ENCODE data around the gene NRXN2.

Gene NRXN2

DNA sequence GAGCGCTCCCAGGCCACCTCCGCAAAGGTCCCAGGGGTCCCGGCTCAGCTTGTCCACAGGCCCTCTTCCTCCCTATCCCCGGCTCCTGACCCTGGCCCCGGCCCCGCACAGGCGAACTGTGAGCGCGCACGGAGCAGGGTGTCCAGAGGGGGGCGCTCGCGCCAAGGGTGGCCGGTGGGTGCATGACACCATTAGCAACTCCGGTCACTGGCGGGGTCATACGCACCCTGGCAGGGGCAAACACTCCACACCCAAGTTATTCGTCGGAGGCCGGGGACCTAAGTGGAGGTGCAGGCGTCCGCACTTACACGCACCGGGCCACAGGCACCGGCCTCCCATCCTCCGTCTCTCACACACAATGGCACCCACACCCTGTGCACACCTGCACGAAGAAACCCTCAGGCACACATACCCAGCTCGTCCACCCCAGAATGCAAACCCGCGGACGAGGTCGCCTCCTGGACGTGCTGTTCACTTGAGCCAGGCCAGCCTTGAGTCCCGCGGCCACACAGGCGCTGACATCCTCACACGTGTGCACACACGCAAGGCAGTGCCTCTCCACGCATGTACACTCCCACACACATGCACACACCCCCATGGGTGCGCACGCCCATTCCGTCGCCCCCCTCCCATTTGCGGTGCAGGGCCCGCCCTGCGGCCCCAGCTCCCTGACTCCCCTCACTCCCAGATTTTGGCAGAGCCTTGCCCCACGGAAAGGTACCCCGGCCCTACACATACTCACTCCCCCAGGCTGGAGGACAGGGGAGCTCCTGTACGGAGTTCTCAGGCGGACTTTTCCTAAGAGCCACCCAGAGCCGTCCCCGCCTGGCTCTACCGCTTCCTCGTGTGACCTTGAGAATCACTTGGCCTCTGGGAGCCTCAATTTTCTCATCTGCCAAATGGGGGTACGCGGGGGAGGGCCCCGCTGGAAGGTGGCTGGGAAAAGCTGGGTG, 20.9 kb upstream of the NRXN2 start, which contains the start of gene RASGRP2:
RASGRP2 (minus strand) TSS at position 552 of the 953 bp plus-strand sequence. CDS start 1,276 bp downstream, outside the sequence.
- DNase-seq (ENCODE audit: low spot score): peak; percentile 81

- peak; percentile 87 for DNase-seq (ENCODE audit: low spot score)
These were observed 20.0 kb upstream of the NRXN2 start for GRCh38 chr11:64742889-64743590.

GRCh38 chr11:64742087-64742888, 19.3 kb upstream of the NRXN2 start:
- DNase-seq (ENCODE audit: low spot score): no peak

GRCh38 chr11:64741375-64742086, 18.5 kb upstream of the NRXN2 start:
- DNase-seq (ENCODE audit: low spot score): no peak

- DNase-seq (ENCODE audit: low spot score): no peak
These were observed 16.9 kb upstream of the NRXN2 start for GRCh38 chr11:64739871-64740270.

- no peak for DNase-seq (ENCODE audit: low spot score)
These were observed 13.7 kb upstream of the NRXN2 start for GRCh38 chr11:64736654-64737053.

DNA sequence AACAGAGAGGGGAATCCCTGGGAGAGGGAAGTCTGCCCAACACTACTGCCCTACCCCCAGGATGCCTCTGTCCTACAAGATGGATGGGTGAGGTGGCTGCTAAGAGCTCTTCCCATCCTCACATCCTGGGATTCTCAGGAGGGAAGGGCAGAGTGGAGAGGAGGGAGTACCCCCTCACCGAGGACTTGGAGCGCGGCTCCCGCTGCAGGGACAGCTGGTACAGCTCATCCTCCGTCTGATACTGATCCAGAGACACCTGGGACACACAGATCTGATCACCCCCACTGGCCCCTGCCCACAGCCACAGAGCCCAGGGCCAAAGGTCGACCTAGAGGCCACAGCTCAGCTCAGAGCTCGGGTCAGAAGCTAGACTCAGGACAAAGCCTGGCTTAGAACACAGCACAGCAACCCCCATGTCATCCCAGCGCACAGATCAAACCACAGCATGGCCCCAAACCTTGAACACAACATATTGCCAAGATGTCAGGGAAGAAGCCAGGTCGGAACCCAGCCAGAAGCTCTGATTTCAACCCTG, 12.8 kb upstream of the NRXN2 start:
- no peak for DNase-seq (ENCODE audit: low spot score)

DNA sequence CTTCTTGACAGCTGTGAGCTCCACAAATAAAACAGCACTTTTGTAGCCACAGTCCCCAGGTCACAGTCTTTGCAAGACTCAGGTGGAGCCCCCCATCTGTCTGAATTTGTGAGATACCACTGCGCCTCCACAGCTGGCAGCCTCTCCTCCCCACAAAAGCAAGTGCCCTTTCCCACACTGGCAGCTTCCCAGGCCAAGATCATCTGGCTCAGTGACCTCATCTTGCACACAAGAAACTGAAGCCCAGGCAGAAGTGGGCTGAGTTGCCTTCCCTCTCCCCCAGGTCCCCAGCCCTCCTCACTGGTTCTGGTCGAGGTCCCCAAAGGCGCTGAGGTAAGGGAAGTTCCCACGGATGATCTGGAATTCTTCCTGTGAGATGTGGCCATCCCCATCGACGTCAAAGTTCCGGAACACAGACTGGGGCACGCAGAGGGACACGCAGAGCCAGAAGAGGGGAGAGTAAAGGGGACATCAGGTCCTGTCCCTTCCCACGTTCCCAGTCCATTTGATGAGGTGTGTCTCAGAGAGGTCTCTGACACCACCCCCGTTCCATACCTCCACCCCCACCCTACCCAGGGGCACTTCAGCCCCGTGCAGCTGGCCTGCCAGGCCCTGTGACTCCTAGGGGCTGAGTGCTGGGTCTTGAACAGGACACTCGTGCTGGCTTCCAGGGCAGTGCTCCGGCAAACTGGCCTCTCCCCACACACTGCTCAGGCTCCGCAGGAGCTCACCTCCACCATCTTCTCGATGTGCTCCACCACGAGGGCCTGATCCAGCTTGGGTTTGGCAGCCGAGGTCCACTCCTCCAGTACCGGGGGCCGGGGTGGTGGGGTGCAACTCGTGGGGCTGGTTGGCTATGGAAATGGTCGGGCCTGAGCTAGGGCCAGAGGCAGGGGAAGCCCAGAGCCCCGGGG, 12.1 kb upstream of the NRXN2 start:
- no peak for DNase-seq (ENCODE audit: low spot score)

DNA sequence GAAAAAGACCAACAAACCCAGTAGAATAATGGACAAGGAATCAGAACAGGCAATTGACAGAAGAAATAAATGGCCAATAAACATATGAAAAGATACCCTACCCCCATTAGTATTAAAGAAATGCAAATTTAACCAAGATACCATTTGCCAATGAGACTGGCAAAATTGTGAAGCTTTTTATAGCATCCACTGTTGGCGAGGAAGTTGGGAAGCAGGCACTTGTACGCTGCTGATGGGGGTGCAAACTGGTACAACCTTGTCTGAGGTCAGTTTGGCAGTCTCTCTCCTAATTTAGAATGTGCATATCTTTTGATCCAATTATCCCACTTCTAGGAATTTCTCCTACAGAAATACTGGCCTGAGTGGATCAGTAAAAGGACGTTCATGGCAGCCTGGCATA, 8.6 kb upstream of the NRXN2 start:
- DNase-seq (ENCODE audit: low spot score): no peak

GRCh38 chr11:64729851-64730382, 6.9 kb upstream of the NRXN2 start:
- DNase-seq (ENCODE audit: low spot score): peak; percentile 92

- no peak for DNase-seq (ENCODE audit: low spot score)
These were observed 5.9 kb upstream of the NRXN2 start for GRCh38 chr11:64728757-64729365.

DNA sequence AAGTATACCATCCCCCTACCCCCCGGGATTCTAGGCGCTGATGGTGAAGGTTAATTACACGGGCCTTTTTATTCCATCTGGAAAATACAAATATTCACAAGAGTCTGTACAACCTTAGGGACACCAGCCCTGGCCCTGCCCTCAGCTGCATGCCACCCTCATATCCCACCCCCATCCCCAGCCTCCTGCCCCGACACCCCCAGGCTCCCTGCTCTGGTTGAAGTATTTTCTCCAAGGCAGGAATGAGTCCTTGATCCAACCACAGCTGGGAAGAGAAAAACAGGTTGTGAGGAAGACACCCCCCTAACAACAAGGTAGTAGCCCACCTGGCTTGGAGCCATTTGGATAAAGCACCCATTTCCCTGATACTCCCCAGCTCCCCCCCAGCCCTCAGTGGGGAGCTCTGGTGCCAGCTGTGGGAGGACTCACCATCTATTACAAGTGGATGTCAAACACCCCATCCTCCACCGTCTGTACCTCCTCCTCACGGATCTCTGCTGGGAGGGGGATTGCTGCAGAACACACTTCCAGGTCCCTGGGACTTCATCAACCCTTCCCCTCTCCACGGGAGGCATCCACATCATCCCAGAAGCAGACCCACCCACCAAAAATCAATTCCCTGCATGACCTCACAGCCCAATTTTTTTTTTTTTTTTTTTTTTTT, 4.0 kb upstream of the NRXN2 start:
- DNase-seq (ENCODE audit: low spot score): no peak

DNA sequence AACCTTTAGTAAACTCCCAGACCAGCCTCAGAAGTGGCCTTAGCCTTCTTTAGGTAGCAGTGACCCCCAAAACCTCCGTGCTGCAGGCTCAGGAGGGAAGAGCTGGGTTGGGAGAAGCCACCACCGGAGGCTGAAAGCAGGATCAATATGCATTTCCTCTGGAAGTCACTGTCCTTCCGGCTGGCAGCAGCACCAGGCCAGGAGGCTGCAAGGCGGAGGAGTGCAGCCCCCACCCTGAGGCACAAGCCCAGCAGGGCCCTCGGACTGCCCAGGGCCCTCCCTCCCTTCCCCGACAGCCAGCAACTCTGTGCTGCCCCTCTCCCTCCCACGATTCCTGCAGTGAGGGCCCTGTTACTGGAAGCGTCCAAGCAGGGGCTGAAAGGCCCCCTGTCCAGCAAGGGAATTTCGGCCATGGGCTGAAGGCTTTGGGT, 3.2 kb upstream of the NRXN2 start:
- DNase-seq (ENCODE audit: low spot score): peak; percentile 59

DNA sequence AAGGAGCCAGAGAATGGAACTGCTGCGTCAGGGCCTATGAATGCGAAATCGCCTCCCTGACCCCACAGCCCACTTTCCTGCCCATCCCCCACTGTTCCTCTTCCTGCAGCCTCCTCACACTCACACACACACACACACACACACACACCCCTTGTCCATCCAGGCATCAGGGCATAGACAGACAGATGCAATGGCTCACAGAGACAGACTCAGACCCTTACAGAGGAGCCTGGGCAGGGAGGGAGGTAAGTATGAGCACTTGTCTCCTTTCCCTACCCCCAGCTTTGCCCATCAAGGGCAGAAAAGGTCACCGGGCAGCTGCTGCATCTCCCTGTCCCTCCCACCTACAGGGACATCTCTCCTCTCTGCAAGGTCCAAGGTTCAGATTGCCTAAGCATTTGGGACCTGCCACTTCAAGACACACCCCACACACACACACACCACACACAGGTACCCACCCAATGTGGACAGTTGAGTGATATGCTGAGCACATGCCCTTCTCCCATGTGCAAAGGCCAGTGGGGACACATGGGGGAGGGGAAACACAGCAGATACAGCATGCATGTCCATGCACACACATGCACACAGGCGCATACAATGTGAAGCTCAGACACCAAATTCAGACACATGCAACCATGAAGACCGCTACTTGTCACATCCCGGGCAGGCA, 2.0 kb upstream of the NRXN2 start:
- DNase-seq (ENCODE audit: low spot score): peak; percentile 49

DNA sequence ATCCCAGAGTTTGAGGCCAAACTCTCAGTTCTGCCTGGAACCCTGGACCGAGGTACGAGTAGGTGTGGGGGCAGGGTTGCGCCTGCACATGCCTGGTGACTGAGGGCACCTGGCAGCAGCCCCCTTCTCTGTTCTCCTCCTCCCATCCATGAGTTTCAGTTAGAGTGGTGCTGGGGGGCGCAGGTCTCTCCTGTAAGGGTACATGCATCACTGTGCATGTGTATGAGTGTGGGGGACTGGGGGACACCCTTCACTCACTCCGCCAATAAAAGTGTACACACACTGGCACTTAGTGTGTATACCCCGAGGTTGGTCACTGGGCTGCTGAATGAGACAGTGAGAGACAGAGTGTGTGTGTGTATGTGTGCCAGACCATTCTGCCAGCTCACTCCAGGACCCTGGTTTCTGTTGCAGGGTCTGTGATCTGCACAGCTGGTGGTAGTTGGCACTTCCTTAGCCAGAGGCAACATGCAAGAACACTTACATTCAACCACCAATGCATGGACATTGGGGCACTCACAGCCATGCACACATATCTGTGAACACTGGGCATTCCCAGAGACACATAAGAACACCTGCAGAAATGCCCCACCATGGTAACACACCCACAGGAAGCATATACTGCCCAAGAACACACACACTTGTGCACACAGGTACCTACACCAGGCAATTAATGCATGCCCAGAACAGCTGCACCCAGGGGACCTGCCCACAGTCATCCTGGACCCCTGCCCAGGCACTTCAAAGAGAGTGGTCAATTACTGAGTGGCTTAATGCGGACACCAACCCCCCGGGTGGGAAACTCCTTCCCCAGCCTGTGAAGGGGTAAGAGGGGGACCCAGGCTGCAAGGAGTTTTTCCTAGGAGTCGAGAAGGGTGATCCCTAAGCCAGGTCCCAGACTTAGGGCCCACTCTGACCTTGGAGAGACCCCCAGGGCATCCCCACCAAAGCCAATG, 1.2 kb upstream of the NRXN2 start:
- peak; percentile 49 for DNase-seq (ENCODE audit: low spot score)

DNA sequence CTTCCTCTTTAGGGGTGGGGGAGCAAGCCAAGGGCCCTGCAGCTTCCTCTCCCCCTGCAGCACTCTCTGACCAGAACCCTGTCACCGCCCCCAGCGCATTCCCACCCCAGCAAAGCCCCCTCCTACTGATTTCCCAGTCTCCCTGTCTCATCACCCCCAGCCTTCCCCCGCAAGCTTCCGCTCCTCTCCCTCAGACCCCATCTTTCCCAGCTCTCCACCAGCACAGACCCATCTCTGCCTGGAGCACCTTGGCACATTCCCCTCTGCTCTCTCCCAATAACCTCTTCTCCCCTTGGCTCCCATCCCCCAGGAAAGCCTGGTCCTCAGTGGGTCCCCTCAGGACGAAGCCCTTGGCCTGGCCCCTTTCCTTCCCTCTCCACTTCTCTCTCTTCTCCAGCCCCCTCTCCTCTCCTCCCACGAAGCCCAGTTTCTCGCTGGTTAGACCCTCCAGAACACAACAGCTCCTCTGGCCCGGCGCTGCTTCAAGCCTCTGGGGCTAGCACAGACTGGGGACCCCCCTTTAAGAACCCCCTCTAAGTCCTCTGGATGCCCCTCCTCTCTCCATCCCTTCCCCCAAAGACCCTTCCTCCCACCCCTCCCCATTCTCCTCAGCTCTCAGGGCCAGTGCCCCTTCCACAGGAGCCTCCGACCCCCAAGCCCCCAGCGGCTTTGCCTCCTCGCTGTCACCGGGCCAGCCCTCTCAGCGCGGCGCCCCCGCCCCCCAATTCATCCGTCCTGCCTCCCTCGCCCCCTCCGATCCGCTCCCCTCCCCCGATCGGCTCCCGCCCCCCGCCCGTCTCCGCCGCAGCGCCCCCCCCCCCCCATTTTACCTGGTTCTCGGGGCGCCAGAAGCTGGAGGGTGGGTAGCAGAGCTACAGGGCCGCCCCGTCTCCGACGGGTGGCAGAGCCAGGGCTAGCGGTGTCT, 594 bp downstream of the NRXN2 start:
- peak; percentile 54 for DNase-seq (ENCODE audit: low spot score)
